SK-MEL-5 (cell line): ENCODE results near the gene PPARG. TPM values are rescaled to one million over a fixed set of nuclear protein-coding genes. Genes with fewer than 3 reads are reported as not detected.
"Not testable (repeated sequence)": the region's sequence is repeated elsewhere in the genome, so short reads cannot be mapped to it uniquely, and the experiment has no call there.

Source experiments
- DNase-seq: peaks from one replicate; pipeline ENCODE4 v3.0.0-alpha.2; 2016; ENCODE audit warnings: low read depth, low spot score
- in situ Hi-C: cut with HindIII; loops from 2 replicates; pipeline ENCODE4 v1.10.0; 2016; ENCODE audit warnings: low sequenced_read_pairs, high pct_unique_total_duplicates, low pct_unique_long_range_greater_than_20kb
- total RNA-seq: library from RNA; depleted of rRNA; stranded (reverse); fragments of >200 nt; shearing (Covaris generic); gene quantifications from 2 replicates; pipeline ENCODE4 v1.2.3, GENCODE V29; 2014

PPARG gene
- total RNA-seq, 1 experiment from 2014 or later = 3.2 TPM

- no peak for DNase-seq
- in situ Hi-C loops = no loop called here
Observed at GRCh38 chr3:12437861-12438260, 149.0 kb downstream of the PPARG start.

- in situ Hi-C loops = no loop called here
- DNase-seq = no peak
Observed at GRCh38 chr3:12438318-12438717, 149.4 kb downstream of the PPARG start.

- no peak for DNase-seq
- in situ Hi-C loops = no loop called here
Observed at GRCh38 chr3:12439161-12439940, 150.5 kb downstream of the PPARG start.

GRCh38 chr3:12440927-12441714 lies 152.3 kb downstream of the PPARG start:
- in situ Hi-C loops = no loop called here

GRCh38 chr3:12442654-12443501 lies 154.0 kb downstream of the PPARG start:
- DNase-seq = no peak
- in situ Hi-C loops = no loop called here

More at GRCh38 chr3:12440927-12441714, 152.3 kb downstream of the PPARG start:
- DNase-seq = peak; percentile 19

- in situ Hi-C loops = no loop called here
- DNase-seq = no peak
Observed at GRCh38 chr3:12443781-12444522, 155.1 kb downstream of the PPARG start.

GRCh38 chr3:12444582-12445471 lies 156.0 kb downstream of the PPARG start:
- no peak for DNase-seq
- in situ Hi-C loops = no loop called here

GRCh38 chr3:12445523-12446240 lies 156.8 kb downstream of the PPARG start:
- no peak for DNase-seq
- in situ Hi-C loops = no loop called here

GRCh38 chr3:12446298-12446697 lies 157.4 kb downstream of the PPARG start:
- DNase-seq = no peak
- in situ Hi-C loops = no loop called here

- in situ Hi-C loops = no loop called here
- no peak for DNase-seq
Observed at GRCh38 chr3:12447075-12447474, 158.2 kb downstream of the PPARG start.

- DNase-seq, in situ Hi-C loops: not testable (repeated sequence)
Observed at GRCh38 chr3:12448404-12449202, 159.7 kb downstream of the PPARG start.

- in situ Hi-C loops = no loop called here
- no peak for DNase-seq
Observed at GRCh38 chr3:12449889-12450682, 161.2 kb downstream of the PPARG start.

GRCh38 chr3:12451481-12451880 lies 162.6 kb downstream of the PPARG start:
- DNase-seq = no peak
- in situ Hi-C loops = no loop called here

GRCh38 chr3:12451960-12452359 lies 163.1 kb downstream of the PPARG start:
- in situ Hi-C loops = no loop called here
- DNase-seq = no peak
